ENCODE measurements around the gene MYCN.

DNA sequence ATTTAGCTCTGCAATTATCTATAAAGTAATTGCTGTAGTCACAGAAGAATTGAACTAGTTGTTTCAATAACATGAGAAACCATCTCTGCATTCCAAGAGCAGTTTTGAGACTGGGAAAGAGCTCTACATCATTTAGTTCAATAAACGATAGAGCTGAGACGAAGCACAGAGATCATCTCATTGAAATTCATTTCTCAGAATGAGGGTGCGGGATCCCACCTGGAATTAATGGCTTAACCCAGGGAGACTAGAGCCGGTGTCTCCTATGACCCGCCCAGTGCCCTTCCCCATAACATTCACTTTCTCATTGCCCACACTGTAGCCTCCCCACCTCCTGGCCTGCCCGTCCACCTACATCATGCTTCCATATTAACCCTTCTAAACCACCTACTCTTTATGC lies 8.8 kb downstream of the MYCN start:
- TF ChIP-seq, protein P1, sequence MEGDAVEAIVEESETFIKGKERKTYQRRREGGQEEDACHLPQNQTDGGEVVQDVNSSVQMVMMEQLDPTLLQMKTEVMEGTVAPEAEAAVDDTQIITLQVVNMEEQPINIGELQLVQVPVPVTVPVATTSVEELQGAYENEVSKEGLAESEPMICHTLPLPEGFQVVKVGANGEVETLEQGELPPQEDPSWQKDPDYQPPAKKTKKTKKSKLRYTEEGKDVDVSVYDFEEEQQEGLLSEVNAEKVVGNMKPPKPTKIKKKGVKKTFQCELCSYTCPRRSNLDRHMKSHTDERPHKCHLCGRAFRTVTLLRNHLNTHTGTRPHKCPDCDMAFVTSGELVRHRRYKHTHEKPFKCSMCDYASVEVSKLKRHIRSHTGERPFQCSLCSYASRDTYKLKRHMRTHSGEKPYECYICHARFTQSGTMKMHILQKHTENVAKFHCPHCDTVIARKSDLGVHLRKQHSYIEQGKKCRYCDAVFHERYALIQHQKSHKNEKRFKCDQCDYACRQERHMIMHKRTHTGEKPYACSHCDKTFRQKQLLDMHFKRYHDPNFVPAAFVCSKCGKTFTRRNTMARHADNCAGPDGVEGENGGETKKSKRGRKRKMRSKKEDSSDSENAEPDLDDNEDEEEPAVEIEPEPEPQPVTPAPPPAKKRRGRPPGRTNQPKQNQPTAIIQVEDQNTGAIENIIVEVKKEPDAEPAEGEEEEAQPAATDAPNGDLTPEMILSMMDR (IDR thresholded peaks at IDR 0.05), result no peak
- TF ChIP-seq POLR2A (IDR thresholded peaks at IDR 0.05), result no peak
- TF ChIP-seq POLR2AphosphoS5 (IDR thresholded peaks at IDR 0.05), result no peak

All from prostate gland (tissue), 2 donors.